ENCODE measurements around the gene MB21D2.
"Not testable (repeated sequence)": the region's sequence is repeated elsewhere in the genome, so short reads cannot be mapped to it uniquely, and the experiment has no call there.

The MB21D2 gene

DNA sequence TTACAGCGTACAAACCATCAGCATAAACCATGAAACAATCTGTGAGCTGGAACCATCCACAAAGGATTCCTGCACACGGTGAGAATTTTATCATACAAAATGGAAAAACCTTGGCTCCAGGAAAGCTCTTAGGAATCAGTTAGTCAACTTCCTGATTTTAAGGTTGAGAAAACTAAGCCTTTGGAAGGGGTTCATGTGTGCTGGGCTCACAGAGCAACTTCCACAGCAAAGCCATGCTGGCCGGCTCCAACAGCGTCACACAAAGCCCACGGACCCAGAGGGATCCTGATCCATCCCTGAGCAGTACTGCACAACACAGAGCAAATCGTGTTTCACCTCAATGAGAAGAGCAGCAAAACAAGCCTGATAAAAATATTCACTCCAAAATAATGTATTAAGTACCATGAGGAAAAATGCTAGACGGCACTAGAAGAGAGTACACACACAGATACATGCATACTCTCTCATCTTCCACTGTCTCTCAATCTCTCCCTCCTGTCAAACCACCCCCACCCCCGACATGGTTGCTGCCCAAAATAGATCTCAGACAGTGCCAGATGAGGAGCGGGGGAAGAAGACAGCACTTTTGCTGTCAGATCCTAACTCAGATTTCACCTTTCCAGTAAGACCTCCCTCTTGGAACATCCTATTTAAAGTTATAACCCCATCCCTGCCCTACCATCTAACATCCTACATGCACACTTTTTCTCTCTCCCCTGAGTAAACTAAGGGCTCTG, 58.6 kb downstream of the MB21D2 start:
- no peak for DNase-seq (ENCODE audit: low read depth in 2 of 2)

- DNase-seq (ENCODE audit: low read depth in 2 of 2) = no peak
These were observed 60.4 kb downstream of the MB21D2 start for GRCh38 chr3:192857260-192857661.

DNA sequence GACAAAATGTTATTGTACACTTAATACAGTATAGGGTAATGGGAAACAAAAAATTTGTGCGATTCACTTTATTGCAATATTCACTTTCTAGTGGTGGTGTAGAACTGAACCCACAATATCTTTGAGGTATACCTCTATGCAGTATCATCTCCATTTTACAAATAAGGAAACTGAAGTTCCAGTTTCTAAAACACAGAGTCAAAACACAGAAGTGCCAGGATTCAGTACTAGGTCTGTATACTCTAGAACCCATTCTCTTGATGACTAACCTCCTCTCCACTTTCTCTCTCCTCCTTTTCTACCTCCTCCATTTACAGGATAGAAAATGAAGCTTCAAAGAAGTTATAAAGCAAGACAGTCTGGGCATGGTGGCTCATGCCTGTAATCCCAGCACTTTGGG, 62.2 kb downstream of the MB21D2 start:
- no peak for DNase-seq (ENCODE audit: low read depth in 2 of 2)

DNA sequence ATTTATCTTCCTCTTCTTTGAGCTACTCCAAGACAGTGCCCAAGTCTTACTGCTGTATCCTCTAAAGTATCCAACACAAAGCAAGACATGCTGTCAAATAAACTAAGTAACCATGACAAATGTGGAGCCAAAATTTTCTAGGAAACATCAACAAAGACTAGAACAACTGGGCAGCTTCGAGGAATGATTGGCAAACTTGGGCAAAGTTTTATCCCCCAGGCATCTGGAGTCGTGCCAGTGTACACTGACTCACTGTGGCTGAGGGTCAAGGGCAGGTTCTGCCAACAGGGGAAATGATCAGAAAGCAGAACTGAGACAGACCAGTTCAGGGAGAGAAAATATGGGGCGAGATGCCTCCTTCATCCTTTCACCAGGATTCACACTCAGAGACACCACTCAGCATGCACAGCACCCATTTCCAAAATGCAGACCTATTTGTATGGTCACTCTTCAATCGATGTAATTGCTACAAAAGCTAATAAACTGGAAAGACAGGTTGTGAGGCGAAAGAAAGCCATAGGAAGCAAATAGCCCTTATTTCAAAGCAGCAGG, 65.8 kb downstream of the MB21D2 start:
- DNase-seq (ENCODE audit: low read depth in 2 of 2) = no peak

DNA sequence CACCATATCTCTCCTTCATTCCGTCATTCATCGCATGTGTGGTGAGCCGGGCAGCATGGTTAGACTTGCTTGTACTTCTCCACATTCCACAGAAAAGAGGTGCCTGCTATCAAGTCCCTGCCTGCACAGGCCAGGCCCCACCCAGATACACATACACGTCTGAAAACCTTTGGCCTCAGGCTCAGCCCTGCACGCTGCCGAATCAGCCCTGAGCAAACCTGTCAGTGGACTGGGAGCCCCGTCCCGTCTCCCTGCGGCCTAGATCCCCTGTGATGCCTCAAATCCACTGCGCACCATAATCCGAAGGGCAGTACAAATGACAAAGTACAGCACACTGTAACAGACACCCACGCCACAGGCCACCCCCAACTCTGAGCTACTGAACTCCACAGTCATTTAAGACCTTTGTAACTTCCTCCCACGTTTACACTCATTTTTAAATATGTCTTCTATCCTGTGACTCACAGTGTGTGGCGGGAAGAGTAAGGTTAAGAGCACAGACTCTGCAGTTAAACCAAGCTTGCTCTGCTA, 67.1 kb downstream of the MB21D2 start:
- peak; percentile 2 to 8 for DNase-seq (ENCODE audit: low read depth in 2 of 2)

DNA sequence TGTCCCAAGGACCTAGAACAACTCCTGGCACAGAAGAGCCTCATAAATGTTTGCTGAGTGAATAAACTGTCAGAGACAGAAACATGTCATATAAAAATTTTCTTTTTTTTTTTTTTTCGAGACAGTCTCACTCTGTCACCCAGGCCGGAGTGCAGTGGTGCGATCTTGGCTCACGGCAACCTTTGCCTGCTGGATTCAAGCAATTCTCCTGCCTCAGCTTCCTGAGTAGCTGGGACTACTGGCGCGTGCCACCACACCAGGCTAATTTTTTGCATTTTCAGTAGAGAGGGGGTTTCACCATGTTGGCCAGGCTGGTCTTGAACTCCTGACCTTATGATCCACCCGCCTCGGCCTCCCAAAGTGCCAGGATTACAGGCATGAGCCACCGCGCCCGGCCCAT, 67.8 kb downstream of the MB21D2 start:
- DNase-seq (ENCODE audit: low read depth in 2 of 2) = not testable (repeated sequence)

GRCh38 chr3:192848371-192849233, 69.1 kb downstream of the MB21D2 start:
- DNase-seq (ENCODE audit: low read depth in 2 of 2) = no peak

DNA sequence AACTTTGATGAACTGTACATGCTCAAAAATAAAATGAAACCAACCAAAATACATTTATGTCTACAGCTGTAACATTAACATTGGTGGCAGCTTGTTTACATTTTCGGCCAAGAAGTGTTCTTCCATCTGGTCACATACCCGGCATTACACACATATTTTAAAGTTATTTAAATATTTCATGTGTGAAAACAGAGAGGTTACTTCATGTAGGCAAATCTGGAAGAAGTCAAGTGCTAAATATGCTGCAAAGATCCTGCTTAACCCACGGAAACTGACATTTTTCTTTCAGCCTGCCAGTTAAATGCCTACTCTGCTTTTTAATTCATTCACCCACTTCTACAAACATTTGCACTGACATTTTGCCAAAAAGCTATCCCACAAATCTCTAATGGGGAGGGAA, 69.7 kb downstream of the MB21D2 start:
- DNase-seq (ENCODE audit: low read depth in 2 of 2) = no peak

GRCh38 chr3:192845526-192845855, 72.2 kb downstream of the MB21D2 start:
- no peak for DNase-seq (ENCODE audit: low read depth in 2 of 2)

DNA sequence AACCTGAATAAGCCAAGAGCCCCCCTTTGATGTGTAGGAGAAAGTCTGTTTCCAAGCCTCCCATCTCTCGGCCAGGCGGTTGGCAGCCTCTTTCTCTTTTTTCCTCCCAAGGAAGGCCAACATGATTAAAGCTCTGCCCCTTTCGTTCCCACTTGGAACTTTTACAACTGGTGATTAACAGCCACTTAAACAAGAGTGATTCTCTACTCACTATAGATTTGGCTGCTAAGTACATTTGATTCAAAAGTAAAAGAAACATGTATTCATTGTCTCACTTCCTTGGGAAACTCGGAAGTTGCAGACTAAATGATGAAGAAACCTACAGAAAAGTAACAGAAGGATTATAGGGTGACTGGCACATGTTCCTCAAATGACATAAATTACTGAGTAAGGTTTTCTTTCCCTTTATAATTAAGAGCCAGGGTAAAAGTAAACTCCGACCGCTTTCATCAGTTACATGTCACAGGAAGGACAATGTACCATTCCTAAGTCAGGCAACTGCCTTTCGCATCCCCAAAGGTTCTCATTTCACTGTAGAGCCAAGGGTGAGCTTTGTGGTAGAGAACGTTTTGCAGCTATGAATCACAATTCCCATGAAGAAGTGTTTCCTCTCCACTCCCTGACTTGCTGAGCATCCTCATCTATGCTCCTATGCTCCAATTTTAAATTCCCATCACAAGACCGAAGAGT, 72.7 kb downstream of the MB21D2 start:
- DNase-seq (ENCODE audit: low read depth in 2 of 2) = no peak

DNA sequence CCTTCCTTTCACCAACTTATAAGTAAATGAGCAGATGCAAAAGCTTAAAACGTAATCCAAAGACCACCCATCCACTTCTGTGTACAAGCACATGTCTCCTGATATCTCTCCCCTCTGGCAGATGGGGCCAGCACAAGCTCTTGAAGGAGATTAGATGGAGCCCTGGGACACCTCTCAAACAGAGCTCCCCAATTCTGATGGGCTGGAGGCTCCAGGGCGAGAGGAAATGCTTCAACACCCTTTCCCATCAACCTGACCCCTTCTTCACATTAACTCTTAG, 73.2 kb downstream of the MB21D2 start:
- no peak for DNase-seq (ENCODE audit: low read depth in 2 of 2)

DNA sequence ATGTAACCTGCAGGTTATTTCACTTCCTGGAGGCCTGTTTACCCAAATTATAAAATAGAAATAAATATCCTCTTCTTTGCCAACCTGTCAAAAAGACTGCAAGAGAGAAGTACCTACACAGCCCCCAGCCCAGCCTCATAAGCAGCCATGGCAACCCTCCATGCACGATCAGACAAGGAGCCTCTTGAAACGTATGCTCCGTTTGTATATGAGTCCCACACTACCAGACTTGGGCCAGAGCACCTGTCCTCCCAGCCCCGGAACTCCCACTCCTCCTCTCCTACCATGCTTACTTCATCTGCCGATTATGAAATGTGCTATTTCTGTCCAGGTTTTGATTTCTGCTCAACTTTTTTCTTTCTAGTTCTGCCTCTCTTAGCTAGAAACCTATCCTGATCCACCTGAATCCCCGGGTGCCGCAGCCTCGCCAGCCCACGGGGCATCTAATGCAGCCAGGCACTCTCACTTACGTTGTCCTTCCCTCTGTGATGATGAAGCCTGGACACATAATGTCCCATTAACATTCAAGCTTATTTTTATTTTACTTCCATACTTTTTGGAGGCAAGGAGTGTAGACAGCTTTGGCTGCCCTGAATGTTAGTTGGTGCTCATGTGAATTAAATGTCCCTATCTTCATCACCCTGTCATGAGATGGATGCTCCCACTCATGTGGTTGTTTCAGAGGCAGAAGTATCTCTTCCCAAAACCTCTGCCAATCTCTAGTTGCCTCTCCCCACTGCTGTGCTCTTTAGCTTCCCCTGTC, 73.8 kb downstream of the MB21D2 start:
- DNase-seq (ENCODE audit: low read depth in 2 of 2) = no peak

GRCh38 chr3:192843119-192843518, 74.5 kb downstream of the MB21D2 start:
- DNase-seq (ENCODE audit: low read depth in 2 of 2) = no peak

DNA sequence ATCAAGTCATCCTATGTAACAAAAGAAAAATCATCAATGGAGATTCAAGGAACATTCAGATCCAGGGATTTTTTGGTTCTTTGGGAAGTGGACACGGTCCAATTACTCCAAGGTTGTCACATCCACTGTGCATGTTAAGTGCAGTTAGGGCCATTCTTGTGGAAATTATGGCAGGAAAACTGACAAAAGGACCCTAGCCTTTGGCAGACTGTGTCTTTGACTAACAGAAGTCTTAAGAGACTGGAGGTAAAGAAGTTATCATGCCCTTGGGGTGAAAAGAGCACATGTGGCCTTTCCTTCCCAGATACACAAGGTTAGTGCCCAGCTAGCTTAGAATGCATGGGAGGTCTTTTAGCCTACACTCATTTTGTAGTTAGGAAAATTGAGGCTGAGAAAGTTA, 74.9 kb downstream of the MB21D2 start:
- no peak for DNase-seq (ENCODE audit: low read depth in 2 of 2)

- DNase-seq (ENCODE audit: low read depth in 2 of 2) = no peak
These were observed 75.5 kb downstream of the MB21D2 start for GRCh38 chr3:192842138-192842537.

- DNase-seq (ENCODE audit: low read depth in 2 of 2) = no peak
These were observed 76.2 kb downstream of the MB21D2 start for GRCh38 chr3:192841428-192841827.

DNA sequence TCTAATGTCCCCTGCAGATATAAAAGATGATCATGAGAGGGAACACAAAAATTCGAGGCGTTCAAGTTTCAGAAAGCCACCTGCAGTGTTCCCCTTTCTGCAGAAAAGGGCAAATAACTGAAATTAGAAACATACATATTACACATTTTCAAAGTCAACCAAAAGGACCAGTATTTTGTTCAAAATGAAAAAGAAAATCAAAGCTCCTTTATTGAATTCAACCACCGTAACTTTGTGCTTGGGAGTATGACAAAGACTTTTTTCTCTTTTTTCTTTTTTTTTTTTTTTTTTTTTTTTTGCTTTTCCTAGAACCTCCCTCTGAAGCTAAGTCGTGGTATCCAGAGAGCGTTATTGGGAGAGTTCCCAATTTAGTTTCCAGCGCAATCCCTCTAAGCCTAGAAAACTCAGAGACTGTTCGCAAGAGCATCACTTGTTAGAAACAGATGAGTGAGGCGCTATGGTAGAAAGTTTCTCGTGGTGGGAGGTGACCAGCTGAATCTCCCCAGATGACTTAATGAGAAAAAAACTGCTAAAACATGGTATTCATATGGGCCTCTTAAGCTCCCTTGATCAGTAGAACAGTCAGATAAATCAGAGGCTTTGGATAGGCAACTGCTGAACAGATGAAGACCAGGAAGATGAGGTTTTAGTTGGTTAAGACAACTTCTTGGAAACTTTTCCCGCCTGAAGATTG, 77.4 kb downstream of the MB21D2 start:
- DNase-seq (ENCODE audit: low read depth in 2 of 2) = no peak

- no peak for DNase-seq (ENCODE audit: low read depth in 2 of 2)
These were observed 81.5 kb downstream of the MB21D2 start for GRCh38 chr3:192835818-192836815.

- no peak for DNase-seq (ENCODE audit: low read depth in 2 of 2)
These were observed 83.2 kb downstream of the MB21D2 start for GRCh38 chr3:192834428-192834827.

All from stimulated activated CD8-positive, alpha-beta memory T cell treated with anti-CD3 and anti-CD28 coated beads, Interleukin-7, amount 100 ng/mL, for 4 hours (primary cell).